K562 (cell line): ENCODE measurements around the gene CTDSPL. TPM values are rescaled to one million over a fixed set of nuclear protein-coding genes. Genes with fewer than 3 reads are reported as not detected.

Source experiments
- ATAC-seq: fragments of 200-7000 bp; cut with Tn5 transposase; 3 replicates; pipeline ENCODE4 v1.9.1; 2020; ENCODE audit warnings: moderate library complexity
- BruUV-seq: library from RNA; stranded (reverse); fragments of 400-500 nt; replicated peaks from 2 replicates; lab custom pipeline; 2021; lab: Mats Ljungman, UMichigan
- CTCF ChIA-PET: fragments of 300-600 bp; formaldehyde crosslinking; extraction: SDS; loops from one replicate; lab custom pipeline; 2021; ENCODE audit warnings: low intra/inter-chr PET ratio; lab: Yijun Ruan, JAX
- POLR2A ChIA-PET: fragments of 300-600, 350-650 bp; sonication (Branson Sonifier 250); formaldehyde crosslinking; extraction: SDS; loops from one replicate; lab custom pipeline; 2021; ENCODE audit warnings: antibody characterized with exemption, inconsistent platforms; lab: Yijun Ruan, JAX
- DNase-seq, 4 experiments: peaks; one replicate each; pipeline versions ENCODE4 v3.0.0 to v3.0.0-alpha.2; 2011 to 2018; ENCODE audit warnings: low spot score in 3 of 4, mixed read lengths in 3 of 4; ENCODE audit errors: extremely low read depth in 1 of 4
- FAIRE-seq: peaks from 2 replicates; lab custom pipeline; 2011; peaks lifted over from hg19 to GRCh38; lab: Jason Lieb, UNC
- H2AFZ ChIP-seq: 2 replicates; pipeline ENCODE4 v1.6.0; 2011; ENCODE audit warnings: low read depth, low read length, control low read depth, inconsistent platforms
- H3K27ac ChIP-seq: fragments of 200-600 bp; 3 replicates; pipeline ENCODE4 v1.8.0; 2011; ENCODE audit warnings: low read depth, mild to moderate bottlenecking, control low read depth, inconsistent platforms, low read length, moderate library complexity, mixed read lengths; ENCODE audit errors: extremely low read depth
- H3K27me3 ChIP-seq, 2 experiments: fragments of 300-600 bp in 1 of 2; 2 replicates in 1 of 2; 3 replicates in 1 of 2; pipeline versions ENCODE4 v1.6.0 to v1.8.0; 2011; ENCODE audit warnings: inconsistent platforms in 2 of 2, low read length in 2 of 2, mild to moderate bottlenecking in 1 of 2, mixed read lengths in 1 of 2, moderate library complexity in 1 of 2; ENCODE audit not compliant: control insufficient read depth in 2 of 2, insufficient read depth in 2 of 2
- H3K36me3 ChIP-seq: fragments of 300-600 bp; 3 replicates; pipeline ENCODE4 v1.8.0; 2011; ENCODE audit warnings: mild to moderate bottlenecking, low read length, inconsistent platforms; ENCODE audit not compliant: control insufficient read depth, insufficient read depth
- H3K4me1 ChIP-seq, 2 experiments: fragments of 200-600 bp in 1 of 2; replicated peaks in 1 of 2; 2 replicates in 1 of 2; 3 replicates in 1 of 2; pipeline versions ENCODE4 v1.5.1 to v1.8.0; 2011; ENCODE audit warnings: inconsistent platforms in 2 of 2, low read length in 2 of 2, mild to moderate bottlenecking in 1 of 2, mixed read lengths in 1 of 2, moderate library complexity in 1 of 2; ENCODE audit not compliant: control insufficient read depth in 2 of 2, insufficient read depth in 2 of 2
- H3K4me2 ChIP-seq: 2 replicates; pipeline ENCODE4 v1.6.1; 2011; ENCODE audit warnings: low read length, control low read depth, inconsistent platforms, mixed read lengths; ENCODE audit not compliant: insufficient read depth
- H3K4me3 ChIP-seq: fragments of 200-600 bp; sonication (generic), shearing (Covaris generic); 2 replicates; pipeline ENCODE4 v1.5.1; 2016; ENCODE audit warnings: control low read depth, inconsistent platforms
- H3K79me2 ChIP-seq: fragments of 200-600 bp; 3 replicates; pipeline ENCODE4 v1.8.0; 2011; ENCODE audit warnings: low read length, inconsistent platforms; ENCODE audit not compliant: control insufficient read depth, insufficient read depth
- H3K9ac ChIP-seq, 2 experiments: 2 replicates each; pipeline versions ENCODE4 v1.6.0 to v1.6.1; 2011; ENCODE audit warnings: low read depth in 2 of 2, low read length in 2 of 2, control low read depth in 1 of 2, inconsistent platforms in 1 of 2, mild to moderate bottlenecking in 1 of 2, mixed read lengths in 1 of 2; ENCODE audit not compliant: insufficient read depth in 1 of 2
- H3K9me1 ChIP-seq: one replicate; pipeline ENCODE4 v1.6.0; 2011; ENCODE audit warnings: inconsistent platforms, mild to moderate bottlenecking, low read length, moderate library complexity; ENCODE audit not compliant: control insufficient read depth, insufficient read depth
- H3K9me3 ChIP-seq: replicated peaks from 2 replicates; pipeline ENCODE4 v1.5.1; 2011; ENCODE audit warnings: low read depth, low read length, inconsistent platforms; ENCODE audit not compliant: control insufficient read depth, insufficient read depth
- H4K20me1 ChIP-seq: replicated peaks from 2 replicates; pipeline ENCODE4 v1.6.1; 2011; ENCODE audit warnings: low read length, inconsistent platforms, mixed read lengths; ENCODE audit not compliant: control insufficient read depth, insufficient read depth
- CC2D1A ChIP-seq: fragments of 450-650 bp; IDR thresholded peaks from 2 replicates; pipeline ENCODE4 v1.6.1; 2017; ENCODE audit warnings: mild to moderate bottlenecking
- CEBPG ChIP-seq, 3 experiments: fragments of 200-800 bp in 1 of 3; sonication (Bioruptor generic) in 1 of 3; sonication (generic) in 1 of 3; formaldehyde crosslinking in 1 of 3; IDR thresholded peaks in 2 of 3; conservative IDR thresholded peaks in 1 of 3; 2 replicates each; pipeline versions ENCODE4 v1.6.1 to v1.8.0; 2016 to 2022; ENCODE audit warnings: missing compliant biosample characterization in 2 of 3, missing genetic modification characterization in 2 of 3, mild to moderate bottlenecking in 1 of 3, missing genetic modification reagents in 1 of 3
- FOXA3 ChIP-seq, 2 experiments: fragments of 450-650 bp in 1 of 2; sonication (generic) in 1 of 2; formaldehyde crosslinking; IDR thresholded peaks in 1 of 2; conservative IDR thresholded peaks in 1 of 2; 2 replicates each; pipeline versions ENCODE4 v1.4.0 to v1.8.0; 2020 to 2022; ENCODE audit warnings: mild to moderate bottlenecking in 2 of 2, missing genetic modification reagents in 1 of 2
- FOXK2 ChIP-seq, 2 experiments: fragments of 450-650 bp; IDR thresholded peaks in 1 of 2; conservative IDR thresholded peaks in 1 of 2; 2 replicates each; pipeline ENCODE4 v1.6.1; 2016; ENCODE audit warnings: low read depth in 2 of 2, mild to moderate bottlenecking in 1 of 2
- MECOM ChIP-seq: fragments of 250-450 bp; sonication (Bioruptor Pico); IDR thresholded peaks from 2 replicates; pipeline ENCODE4 v1.8.0; 2022; ENCODE audit warnings: inconsistent platforms
- NCOA2 ChIP-seq, 2 experiments: fragments of 450-650 bp; IDR thresholded peaks; 2 replicates each; pipeline ENCODE4 v1.6.1; 2018; ENCODE audit warnings: mild to moderate bottlenecking in 2 of 2, moderate library complexity in 1 of 2; ENCODE audit not compliant: partially characterized antibody in 2 of 2
- PKNOX1 ChIP-seq: fragments of 450-650 bp; IDR thresholded peaks from 2 replicates; pipeline ENCODE4 v1.6.1; 2016
- POLR2B ChIP-seq: fragments of 450-650 bp; IDR thresholded peaks from 2 replicates; pipeline ENCODE4 v1.6.1; 2018; ENCODE audit warnings: low read depth; ENCODE audit not compliant: partially characterized antibody
- RFX5 ChIP-seq: IDR thresholded peaks from 2 replicates; pipeline ENCODE4 v1.6.1; 2011; ENCODE audit warnings: low read depth, mild to moderate bottlenecking, improper control_type of control experiment, low read length
- SMAD1 ChIP-seq: fragments of 150-350 bp; IDR thresholded peaks from 2 replicates; pipeline ENCODE4 v1.6.1; 2014; ENCODE audit warnings: low read length, low read depth; ENCODE audit not compliant: partially characterized antibody
- SMAD3 ChIP-seq: fragments of 450-650 bp; formaldehyde crosslinking; conservative IDR thresholded peaks from 2 replicates; pipeline ENCODE4 v1.4.0; 2020; ENCODE audit warnings: mild to moderate bottlenecking
- SMARCB1 ChIP-seq: IDR thresholded peaks from 2 replicates; pipeline ENCODE4 v1.6.1; 2011; ENCODE audit warnings: improper control_type of control experiment, low read depth; ENCODE audit not compliant: insufficient read length
- SP1 ChIP-seq: sonication (generic); formaldehyde crosslinking; IDR thresholded peaks from 2 replicates; pipeline ENCODE4 v1.8.1; 2022; ENCODE audit warnings: mild to moderate bottlenecking, missing genetic modification reagents
- ZBTB9 ChIP-seq: fragments of 450-650 bp; formaldehyde crosslinking; IDR thresholded peaks from 2 replicates; pipeline ENCODE4 v1.4.0; 2020; ENCODE audit warnings: mild to moderate bottlenecking, moderate library complexity
- ZNF707 ChIP-seq: fragments of 250-450 bp; sonication (Bioruptor Pico); conservative IDR thresholded peaks from 2 replicates; pipeline ENCODE4 v1.8.0; 2022; ENCODE audit warnings: inconsistent platforms, mild to moderate bottlenecking, moderate library complexity
- ZNF79 ChIP-seq: fragments of 250-450 bp; sonication (Bioruptor Pico); IDR thresholded peaks from 2 replicates; pipeline ENCODE4 v1.4.0; 2020; ENCODE audit warnings: low read depth, mild to moderate bottlenecking, moderate library complexity
- ZSCAN29 ChIP-seq: fragments of 450-650 bp; IDR thresholded peaks from 2 replicates; pipeline ENCODE4 v1.6.1; 2017
- WGBS: fragments of 100-300 bp; shearing (Covaris generic); methylation state at CpG from one replicate; pipeline ENCODE4 v1.1.6; 2016; ENCODE audit warnings: low coverage, mixed read lengths; ENCODE audit not compliant: insufficient coverage; ENCODE audit errors: missing lambda C conversion rate; 5-methylcytosine and 5-hydroxymethylcytosine counted together
- in situ Hi-C: fragments of 300-500 bp; cut with MboI; formaldehyde crosslinking; loops from 4 replicates; pipeline ENCODE4 v1.15.0; 2018; ENCODE audit warnings: inconsistent platforms, mixed read lengths
- intact Hi-C: fragments of 100-400 bp; cut with micrococcal nuclease; formaldehyde crosslinking; loops from 2 replicates; pipeline ENCODE4 v1.14.2; 2022
- polyA plus RNA-seq, 8 experiments: library from polyadenylated mRNA; depleted of rRNA in 4 of 8; stranded (reverse) in 5 of 8; unstranded in 3 of 8; fragments of >200 nt; fragmentation: Nextera tagmentation in 2 of 8; fragmentation: Illumina TruSeq in 1 of 8; extraction: Ambion mirVana in 2 of 8; extraction: Trizol in 1 of 8; gene quantifications; 2 replicates each; pipeline versions ENCODE4 v1.2.1 to v1.2.3, GENCODE V29; 2011 to 2014; ENCODE audit warnings: inconsistent platforms in 1 of 8, missing spikeins in 1 of 8
- total RNA-seq, 7 experiments: library from RNA; depleted of rRNA in 6 of 7; stranded (reverse); fragments of >200 nt in 6 of 7; fragmentation: Illumina TruSeq in 2 of 7; extraction: Trizol in 2 of 7; gene quantifications; 2 replicates each; pipeline versions ENCODE4 v1.2.1 to v1.2.3, GENCODE V29; 2011 to 2021; ENCODE audit warnings: low replicate concordance in 1 of 7

CTDSPL gene
- total and polyA plus RNA-seq, 9 of the 15 experiments (the other 6 are each of a cell fraction or from before 2014, with no cell fraction given), result 5.1 to 19.3 (median 11.3) TPM

- Histone ChIP-seq H3K79me2 (no peaks in the 10 kb centered on the region), H2AFZ (no peak overlapping the region), H3K9me3 (no peaks in the 10 kb centered on the region), H3K36me3 (no peaks in the 10 kb centered on the region), H3K4me1 (peaks cover 0 to 10% of the 10 kb centered on the region in 2 experiments; a peak in 2 of 5 replicates), H3K27ac (no peak overlapping the region), H4K20me1 (peaks cover 6% of the 10 kb centered on the region), H3K9me1 (peaks cover 3% of the 10 kb centered on the region), H3K4me3 (no peak overlapping the region), H3K27me3 (peaks cover 2 to 15% of the 10 kb centered on the region in 2 experiments; a peak in 2 of 5 replicates), H3K4me2 (no peak overlapping the region), H3K9ac (no peak overlapping the region)
- ChIA-PET CTCF (no interaction called here), POLR2A (interaction anchor here (0.8 to 1.3 kb wide), 3 partner anchors 12 to 20 kb away, joined by 3 read pairs; no protein-coding TSS in a partner anchor)
- intact Hi-C loops (no loop called here), in situ Hi-C loops (no loop called here)
- BruUV-seq, result no TSS peak
- DNase-seq (no peak), FAIRE-seq (no peak), ATAC-seq (no peak; the same call in 2 of the 3 replicates)
- 21% methylated on average over 6 of the region's 6 CpGs for WGBS
- 0 out of 4 replicates have a peak, but pooled peaks of 1 of the 2 experiments have one; percentile 30 for TF ChIP-seq FOXA3 (CRISPR knock-in tag; conservative IDR thresholded peaks at IDR 0.05 in 1 of 2, IDR thresholded peaks at IDR 0.05 in 1 of 2)
- TF ChIP-seq ZNF707 (CRISPR knock-in tag), result no peak
- TF ChIP-seq SMARCB1, result no peak
- no peak for TF ChIP-seq RFX5
- TF ChIP-seq ZSCAN29, result no peak
- TF ChIP-seq FOXK2 (conservative IDR thresholded peaks at IDR 0.05 in 1 of 2, IDR thresholded peaks at IDR 0.05 in 1 of 2; ENCODE audit: low read depth in 2 of 2), result no peak
- TF ChIP-seq CEBPG (CRISPR knock-in tag; IDR thresholded peaks at IDR 0.05), result no peak
- TF ChIP-seq CEBPG (tag; conservative IDR thresholded peaks at IDR 0.05 in 1 of 2, IDR thresholded peaks at IDR 0.05 in 1 of 2), result 0 out of 4 replicates have a peak, but pooled peaks of 1 of the 2 experiments have one; percentile 9
- peak; percentile 84 for TF ChIP-seq MECOM (CRISPR knock-in tag)
- TF ChIP-seq SP1, result 0 out of 2 replicates have a peak, but pooled peaks have one; percentile 17
- no peak for TF ChIP-seq CC2D1A
- TF ChIP-seq SMAD3 (CRISPR knock-in tag), result no peak
- TF ChIP-seq POLR2B, result no peak
- TF ChIP-seq SMAD1, result no peak
- TF ChIP-seq NCOA2 (IDR thresholded peaks at IDR 0.05; ENCODE audit: partially characterized antibody in 2 of 2), result no peak
- no peak for TF ChIP-seq ZNF79 (CRISPR knock-in tag)
- TF ChIP-seq PKNOX1, result peak; percentile 37; the same call in 1 of the 2 replicates
- TF ChIP-seq ZBTB9 (CRISPR knock-in tag), result no peak
These were observed 83.6 kb downstream of the CTDSPL start for GRCh38 chr3:37945156-37945806.
